ENCODE data around the gene USP22. TPM values are rescaled to one million over a fixed set of nuclear protein-coding genes. Genes with fewer than 3 reads are reported as not detected.
"Not testable (repeated sequence)": the region's sequence is repeated elsewhere in the genome, so short reads cannot be mapped to it uniquely, and the experiment has no call there.

USP22 gene
- polyA plus RNA-seq, 1 experiment: 288 TPM

- Histone ChIP-seq H3K27me3 (ENCODE audit: control insufficient read depth, insufficient read depth, low read length) (peaks cover 4% of the 10 kb centered on the region), H3K9me3 (ENCODE audit: control insufficient read depth, insufficient read depth, low read length) (no peaks in the 10 kb centered on the region; the same call in 1 of the 2 replicates), H3K27ac (ENCODE audit: low read depth, low read length) (no peak overlapping the region), H3K4me3 (ENCODE audit: low read depth, low read length) (no peak overlapping the region)
- no peak for TF ChIP-seq CTCF (IDR thresholded peaks at IDR 0.05; ENCODE audit: low read depth, low read length)
- ChIA-PET CTCF (no interaction called here), POLR2A (no interaction called here)
- no peak for DNase-seq (ENCODE audit: low read depth, low spot score)
These were observed 42.9 kb upstream of the USP22 start for GRCh38 chr17:21085707-21086106.

GRCh38 chr17:21085280-21085679, 42.5 kb upstream of the USP22 start:
- DNase-seq (ENCODE audit: low read depth, low spot score); H3K27ac ChIP-seq (ENCODE audit: low read depth, low read length); CTCF ChIA-PET; H3K9me3 ChIP-seq (ENCODE audit: control insufficient read depth, insufficient read depth, low read length); H3K27me3 ChIP-seq (ENCODE audit: control insufficient read depth, insufficient read depth, low read length); POLR2A ChIA-PET; H3K4me3 ChIP-seq (ENCODE audit: low read depth, low read length): not testable (repeated sequence)

GRCh38 chr17:21082001-21082436, 39.2 kb upstream of the USP22 start:
- Histone ChIP-seq H3K27ac (ENCODE audit: low read depth, low read length) (no peak overlapping the region), H3K9me3 (ENCODE audit: control insufficient read depth, insufficient read depth, low read length) (no peaks in the 10 kb centered on the region; the same call in 1 of the 2 replicates), H3K27me3 (ENCODE audit: control insufficient read depth, insufficient read depth, low read length) (peaks cover 17% of the 10 kb centered on the region), H3K4me3 (ENCODE audit: low read depth, low read length) (no peak overlapping the region)
- CTCF ChIA-PET: interaction anchor here (1.0 kb wide), 1 partner anchor 37 kb away, joined by 3 read pairs; no protein-coding TSS in a partner anchor
- DNase-seq (ENCODE audit: low read depth, low spot score): no peak
- no peak for TF ChIP-seq CTCF (IDR thresholded peaks at IDR 0.05; ENCODE audit: low read depth, low read length)
- POLR2A ChIA-PET: no interaction called here

- ChIA-PET CTCF (no interaction called here), POLR2A (no interaction called here)
- no peak for DNase-seq (ENCODE audit: low read depth, low spot score)
- Histone ChIP-seq H3K9me3 (ENCODE audit: control insufficient read depth, insufficient read depth, low read length) (no peaks in the 10 kb centered on the region), H3K27ac (ENCODE audit: low read depth, low read length) (no peak overlapping the region), H3K27me3 (ENCODE audit: control insufficient read depth, insufficient read depth, low read length) (peaks cover 22% of the 10 kb centered on the region), H3K4me3 (ENCODE audit: low read depth, low read length) (no peak overlapping the region)
- no peak for TF ChIP-seq CTCF (IDR thresholded peaks at IDR 0.05; ENCODE audit: low read depth, low read length)
These were observed 36.4 kb upstream of the USP22 start for GRCh38 chr17:21079196-21079595.

DNA sequence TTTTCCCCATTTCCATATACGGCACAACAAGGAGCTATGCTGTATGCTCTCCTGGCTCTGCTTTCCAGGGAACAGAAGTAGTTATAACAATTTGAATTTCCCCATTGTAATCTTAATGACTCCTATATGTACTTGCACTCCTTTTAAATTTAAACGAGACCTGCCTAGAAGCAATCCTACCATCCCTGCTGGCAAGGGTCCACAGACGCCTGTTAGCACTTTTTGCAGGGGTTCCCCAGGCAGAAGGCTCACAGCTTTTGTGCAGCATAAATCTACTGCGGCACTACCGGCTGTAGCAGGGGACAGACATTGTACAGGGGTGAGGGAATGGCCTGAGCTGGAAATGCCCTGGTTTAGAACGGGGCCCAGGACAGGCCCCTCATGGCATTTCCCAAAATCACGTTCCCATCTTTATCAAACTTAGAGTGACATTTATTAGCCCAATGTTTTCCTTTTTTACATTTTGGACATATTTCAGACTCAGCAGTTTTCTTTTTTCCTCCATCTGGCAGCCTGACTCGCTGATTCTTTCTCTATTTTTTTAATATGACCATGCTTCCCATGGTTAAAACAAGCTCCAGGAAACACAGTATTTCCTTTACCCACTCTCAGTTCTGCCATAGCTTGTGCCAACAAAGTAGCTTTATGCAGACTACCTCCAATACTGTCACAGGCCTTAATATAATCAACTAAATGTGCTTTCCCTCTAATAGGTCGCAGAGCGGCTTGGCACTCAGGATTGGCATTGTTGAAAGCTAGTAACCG, 35.4 kb upstream of the USP22 start:
- DNase-seq (ENCODE audit: low read depth, low spot score): no peak
- POLR2A ChIA-PET: no interaction called here

More for the DNA sequence above, 35.4 kb upstream of the USP22 start:
- CTCF ChIA-PET: interaction anchor here (1.1 kb wide), 1 partner anchor 433 kb away, joined by 3 read pairs; no protein-coding TSS in a partner anchor
- TF ChIP-seq CTCF (IDR thresholded peaks at IDR 0.05; ENCODE audit: low read depth, low read length): no peak
- H3K4me3 ChIP-seq (ENCODE audit: low read depth, low read length): no peak overlapping the region
- no peaks in the 10 kb centered on the region for H3K9me3 ChIP-seq (ENCODE audit: control insufficient read depth, insufficient read depth, low read length)
- H3K27ac ChIP-seq (ENCODE audit: low read depth, low read length): no peak overlapping the region
- peaks cover 26% of the 10 kb centered on the region for H3K27me3 ChIP-seq (ENCODE audit: control insufficient read depth, insufficient read depth, low read length)
